Esophagus muscularis mucosa (tissue), 4 donors: ENCODE measurements around the gene MYL5. TPM values are rescaled to one million over a fixed set of nuclear protein-coding genes. Genes with fewer than 3 reads are reported as not detected.

Experiments used
- DNase-seq: peaks from one replicate; pipeline ENCODE4 v3.0.0-alpha.2; 2017; ENCODE audit errors: extremely low spot score
- H3K27ac ChIP-seq, 4 donors: fragments of 200-600 bp; sonication (generic); replicated peaks in 1 of 4; 1 replicate in 3 of 4; 2 replicates in 1 of 4; pipeline ENCODE4 v1.5.1; 2016 to 2019; ENCODE audit warnings: mild to moderate bottlenecking in 1 of 4
- H3K27me3 ChIP-seq, 4 donors: fragments of 200-600 bp; sonication (generic); one replicate each; pipeline versions ENCODE4 v1.5.1 to v1.6.0; 2016 to 2019
- H3K36me3 ChIP-seq, 4 donors: fragments of 200-600 bp; sonication (generic); one replicate each; pipeline ENCODE4 v1.5.1; 2016 to 2019
- H3K4me1 ChIP-seq, 4 donors: fragments of 200-600 bp; sonication (generic); one replicate each; pipeline ENCODE4 v1.5.1; 2016 to 2019
- H3K4me3 ChIP-seq, 4 donors: fragments of 200-600 bp; sonication (generic); 1 replicate in 2 of 4; 2 replicates in 2 of 4; pipeline ENCODE4 v1.5.1; 2016 to 2019; ENCODE audit warnings: mild to moderate bottlenecking in 4 of 4, moderate library complexity in 1 of 4
- H3K9me3 ChIP-seq, 4 donors: fragments of 200-600 bp; sonication (generic); 1 replicate in 3 of 4; 2 replicates in 1 of 4; pipeline ENCODE4 v1.5.1; 2016 to 2019
- EP300 ChIP-seq: sonication (generic); formaldehyde crosslinking; IDR thresholded peaks from one replicate; pipeline ENCODE4 v1.6.1; 2017; ENCODE audit warnings: antibody characterized with exemption
- POLR2A ChIP-seq: fragments of 450-650 bp; IDR thresholded peaks from one replicate; pipeline ENCODE4 v1.6.1; 2017; ENCODE audit warnings: antibody characterized with exemption, moderate library complexity, mild to moderate bottlenecking, low read depth
- POLR2AphosphoS5 ChIP-seq, 2 donors: sonication (generic); formaldehyde crosslinking; IDR thresholded peaks; one replicate each; pipeline ENCODE4 v1.6.1; 2017; ENCODE audit warnings: antibody characterized with exemption in 2 of 2
- WGBS: methylation state at CpG from one replicate; pipeline ENCODE4 v1.1.5; 2018; 5-methylcytosine and 5-hydroxymethylcytosine counted together
- intact Hi-C: fragments of 100-400 bp; cut with DNase I; formaldehyde crosslinking; loops from one replicate; pipeline ENCODE4 v1.15.1; 2023
- total RNA-seq, 4 donors: library from RNA; depleted of rRNA; stranded (reverse); fragments of >200 nt; gene quantifications; one replicate each; pipeline versions ENCODE4 v1.1.0 to v1.2.1, GENCODE V29; 2016
- TF ChIP-seq, protein P1 (sequence below), 3 experiments: fragments of 200-600 bp in 2 of 3; fragments of 450-650 bp in 1 of 3; sonication (generic) in 2 of 3; IDR thresholded peaks; one replicate each; pipeline ENCODE4 v1.5.1; 2017 to 2019; ENCODE audit warnings: antibody characterized with exemption in 3 of 3, mild to moderate bottlenecking in 2 of 3, moderate library complexity in 1 of 3

MYL5 gene
- total RNA-seq, 4 donors from 2014 or later, result 7.9 to 9.9 (median 9.6) TPM

DNA sequence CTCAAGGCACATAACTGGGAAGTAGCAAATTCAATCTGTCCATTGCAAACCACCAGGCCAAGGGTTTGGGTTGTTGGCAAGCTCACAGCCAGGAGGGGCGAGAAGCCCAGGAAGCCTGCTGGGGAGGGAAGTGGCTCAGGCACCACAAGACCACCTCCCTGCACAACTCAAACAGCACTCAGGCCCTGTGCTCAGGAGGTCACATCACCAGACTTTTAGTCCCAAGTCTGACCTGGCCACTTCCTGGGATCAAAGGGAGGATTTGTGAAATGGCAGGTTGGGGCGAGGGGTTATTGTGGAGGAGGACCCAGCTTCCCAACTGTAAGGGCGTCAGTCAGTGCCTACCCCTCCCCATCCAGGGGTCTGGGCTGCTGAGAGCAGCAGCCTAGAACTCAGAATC lies 2.6 kb upstream of the MYL5 start:
- H3K4me3 ChIP-seq, result no peak overlapping the region
- no peak overlapping the region for H3K27ac ChIP-seq
- H3K4me1 ChIP-seq, result peaks cover 17 to 32% (median 24%) of the 10 kb centered on the region in 4 donors
- 76% methylated on average over 2 of the region's 3 CpGs for WGBS
- no peak for DNase-seq
- no peaks in the 10 kb centered on the region for H3K27me3 ChIP-seq
- intact Hi-C loops, result no loop called here
- no peaks in the 10 kb centered on the region for H3K9me3 ChIP-seq
- H3K36me3 ChIP-seq, result peaks cover 18 to 33% (median 27%) of the 10 kb centered on the region in 4 donors
- TF ChIP-seq, protein P1, sequence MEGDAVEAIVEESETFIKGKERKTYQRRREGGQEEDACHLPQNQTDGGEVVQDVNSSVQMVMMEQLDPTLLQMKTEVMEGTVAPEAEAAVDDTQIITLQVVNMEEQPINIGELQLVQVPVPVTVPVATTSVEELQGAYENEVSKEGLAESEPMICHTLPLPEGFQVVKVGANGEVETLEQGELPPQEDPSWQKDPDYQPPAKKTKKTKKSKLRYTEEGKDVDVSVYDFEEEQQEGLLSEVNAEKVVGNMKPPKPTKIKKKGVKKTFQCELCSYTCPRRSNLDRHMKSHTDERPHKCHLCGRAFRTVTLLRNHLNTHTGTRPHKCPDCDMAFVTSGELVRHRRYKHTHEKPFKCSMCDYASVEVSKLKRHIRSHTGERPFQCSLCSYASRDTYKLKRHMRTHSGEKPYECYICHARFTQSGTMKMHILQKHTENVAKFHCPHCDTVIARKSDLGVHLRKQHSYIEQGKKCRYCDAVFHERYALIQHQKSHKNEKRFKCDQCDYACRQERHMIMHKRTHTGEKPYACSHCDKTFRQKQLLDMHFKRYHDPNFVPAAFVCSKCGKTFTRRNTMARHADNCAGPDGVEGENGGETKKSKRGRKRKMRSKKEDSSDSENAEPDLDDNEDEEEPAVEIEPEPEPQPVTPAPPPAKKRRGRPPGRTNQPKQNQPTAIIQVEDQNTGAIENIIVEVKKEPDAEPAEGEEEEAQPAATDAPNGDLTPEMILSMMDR (IDR thresholded peaks at IDR 0.05), result no peak
- TF ChIP-seq EP300, result no peak
- no peak for TF ChIP-seq POLR2AphosphoS5 (IDR thresholded peaks at IDR 0.05)
- no peak for TF ChIP-seq POLR2A

DNA sequence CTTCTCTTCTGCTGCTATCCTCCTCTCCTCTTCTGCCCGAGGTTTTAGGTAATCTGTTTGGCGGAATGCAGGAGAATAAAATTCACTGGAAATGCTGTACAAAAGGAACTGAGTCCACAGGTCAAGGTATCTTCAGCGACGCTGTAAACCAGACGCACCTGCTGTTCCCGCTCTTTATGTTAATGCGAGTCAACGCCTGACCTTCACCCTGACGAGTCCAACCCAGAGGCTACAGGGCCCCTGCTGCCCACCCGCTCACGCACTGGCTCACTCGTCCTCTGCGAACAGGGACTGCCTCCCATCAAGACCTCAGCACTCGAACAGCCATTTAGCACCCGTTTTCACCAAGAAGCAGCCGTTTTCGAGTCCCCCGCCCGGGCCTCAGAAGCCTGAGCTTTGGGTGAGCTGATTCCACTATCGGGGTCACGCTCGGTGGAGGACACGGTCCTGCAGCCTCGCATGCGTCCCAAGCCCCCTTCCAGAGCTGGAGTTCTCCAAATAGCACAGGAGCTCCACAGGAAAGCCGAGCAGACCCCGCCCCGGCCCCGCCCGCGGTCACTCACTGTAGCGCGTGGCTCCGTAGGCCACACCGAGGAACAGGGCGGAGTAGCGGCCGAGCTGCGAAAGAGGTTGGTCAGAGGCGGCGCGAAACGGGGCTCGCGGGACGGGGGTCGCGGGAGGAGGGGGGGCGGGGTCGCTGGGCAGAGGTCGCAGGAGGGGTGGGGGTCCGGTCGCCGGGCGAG lies 822 bp upstream of the MYL5 start:
- Histone ChIP-seq H3K4me1 (peaks cover 17 to 32% (median 24%) of the 10 kb centered on the region in 4 donors), H3K27ac (peak overlapping the region; percentile 94 to 97 (median 96)), H3K9me3 (no peaks in the 10 kb centered on the region), H3K27me3 (no peaks in the 10 kb centered on the region), H3K4me3 (peak overlapping the region; percentile 88 to 97 (median 94)), H3K36me3 (peaks cover 18 to 33% (median 27%) of the 10 kb centered on the region in 4 donors)
- TF ChIP-seq, protein P1 (IDR thresholded peaks at IDR 0.05), result no peak
- no peak for TF ChIP-seq EP300
- no peak for TF ChIP-seq POLR2AphosphoS5 (IDR thresholded peaks at IDR 0.05)
- no peak for DNase-seq
- intact Hi-C loops, result no loop called here
- 25% methylated on average over 20 of the region's 55 CpGs for WGBS

DNA sequence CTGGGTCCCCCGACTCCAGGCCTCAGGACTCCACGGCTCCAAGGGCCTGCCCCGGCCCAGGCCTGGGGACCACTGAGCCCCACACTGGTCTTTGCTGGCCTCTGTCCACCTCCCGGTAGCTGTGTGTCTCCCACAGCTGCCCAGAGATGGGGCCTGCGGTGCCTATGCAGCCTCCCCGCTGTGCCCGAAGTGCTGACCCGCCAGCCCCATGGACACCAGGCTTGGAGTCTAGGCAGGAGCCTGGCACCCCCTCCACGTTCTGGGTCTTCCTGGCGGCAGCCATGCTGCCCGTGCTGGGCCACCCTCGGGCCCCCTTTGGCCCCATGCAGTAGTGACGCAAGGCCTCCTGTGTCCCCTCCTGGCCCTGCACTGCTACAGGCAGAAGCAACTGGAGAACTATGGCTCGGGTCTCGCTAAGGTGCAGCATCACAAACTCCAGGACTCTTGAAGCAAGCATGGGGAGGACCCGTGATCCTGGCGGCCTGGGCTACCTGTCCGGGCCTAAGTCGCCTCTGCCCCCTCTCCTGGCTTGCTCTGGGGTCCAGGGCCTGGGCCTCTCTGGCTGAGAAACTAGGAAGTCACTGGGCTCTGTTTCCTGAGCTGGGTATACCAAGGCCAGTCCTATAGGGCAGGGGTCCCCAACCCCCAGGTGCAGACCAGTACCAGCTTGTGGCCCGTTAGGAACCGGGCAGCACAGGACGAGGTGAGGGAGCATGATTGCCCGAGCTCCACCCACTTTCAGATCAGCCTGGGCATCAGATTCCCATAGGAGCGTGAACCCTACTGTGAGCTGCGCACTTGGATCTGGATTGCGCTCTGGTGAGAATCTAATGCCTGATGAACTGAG lies 917 bp downstream of the MYL5 start:
- Histone ChIP-seq H3K36me3 (peaks cover 18 to 29% (median 27%) of the 10 kb centered on the region in 4 donors), H3K9me3 (no peaks in the 10 kb centered on the region), H3K4me3 (peak overlapping the region; percentile 88 to 97 (median 94)), H3K27ac (peak overlapping the region; percentile 94 to 97 (median 96)), H3K4me1 (peaks cover 19 to 35% (median 27%) of the 10 kb centered on the region in 4 donors), H3K27me3 (peaks cover 0 to 14% (median 0%) of the 10 kb centered on the region in 4 donors)
- 79% methylated on average over 12 of the region's 26 CpGs for WGBS
- DNase-seq, result no peak
- intact Hi-C loops, result no loop called here
- no peak for TF ChIP-seq POLR2AphosphoS5 (IDR thresholded peaks at IDR 0.05)
- TF ChIP-seq EP300, result no peak
- TF ChIP-seq, protein P1 (IDR thresholded peaks at IDR 0.05), result no peak
- no peak for TF ChIP-seq POLR2A

DNA sequence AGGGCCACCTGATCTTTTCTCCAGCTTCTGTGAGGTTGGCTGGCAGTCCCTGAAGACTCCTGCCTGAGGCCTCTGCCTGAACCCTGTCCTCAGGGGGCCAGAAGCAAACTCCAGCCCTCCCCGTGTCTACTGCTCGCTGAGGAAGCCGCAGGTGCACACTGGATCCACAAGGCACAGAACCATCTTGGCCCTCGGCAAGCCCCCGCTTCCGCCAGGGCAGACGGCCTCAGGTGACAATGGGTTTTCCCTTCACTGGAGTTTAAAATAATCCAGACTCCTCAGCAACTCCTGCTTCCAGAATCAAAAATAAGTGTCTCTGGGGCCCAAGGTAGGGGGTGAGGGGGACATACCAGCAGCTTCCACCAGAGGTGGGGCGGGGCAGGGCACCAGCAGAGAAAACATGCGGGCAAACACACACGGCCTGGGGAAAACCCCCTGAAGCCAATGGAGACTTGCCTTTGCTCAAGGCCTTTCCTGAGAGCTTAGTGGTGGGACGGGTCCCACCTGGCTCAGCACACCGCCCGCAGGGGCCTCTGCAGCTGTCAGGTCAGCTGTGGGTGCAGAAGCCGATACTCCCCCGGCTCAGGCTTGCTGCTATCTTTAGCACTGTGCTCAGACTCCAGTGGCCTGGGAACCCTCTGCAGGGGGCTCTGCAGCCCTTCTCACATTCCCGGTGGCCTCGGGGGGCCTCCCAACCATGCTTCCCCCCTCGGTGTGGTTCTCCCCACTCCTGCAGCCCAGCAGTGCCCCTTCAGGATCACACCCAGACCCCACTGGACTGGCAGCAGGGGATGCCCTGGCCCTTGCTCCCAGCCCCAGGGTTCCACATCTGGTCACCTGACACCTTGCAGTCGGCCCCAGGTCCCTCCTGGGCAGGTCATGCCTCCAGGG lies 1.9 kb downstream of the MYL5 start:
- intact Hi-C loops, result no loop called here
- Histone ChIP-seq H3K27ac (no peak overlapping the region), H3K9me3 (no peaks in the 10 kb centered on the region), H3K36me3 (peaks cover 14 to 19% (median 19%) of the 10 kb centered on the region in 4 donors), H3K4me3 (no peak overlapping the region), H3K4me1 (peaks cover 29 to 45% (median 37%) of the 10 kb centered on the region in 4 donors), H3K27me3 (peaks cover 0 to 24% (median 0%) of the 10 kb centered on the region in 4 donors)
- TF ChIP-seq EP300, result no peak
- no peak for TF ChIP-seq POLR2A
- no peak for TF ChIP-seq POLR2AphosphoS5 (IDR thresholded peaks at IDR 0.05)
- WGBS, result 66% methylated on average over 15 of the region's 19 CpGs
- no peak for DNase-seq
